Kidney (tissue), 14 donors: ENCODE measurements around the gene PHF13. TPM values are rescaled to one million over a fixed set of nuclear protein-coding genes. Genes with fewer than 3 reads are reported as not detected.

ENCODE experiments used
- DNase-seq, 5 donors: peaks; one replicate each; pipeline ENCODE4 v3.0.0-alpha.2; 2013 to 2020
- FAIRE-seq: peaks from 2 replicates; lab custom pipeline; 2012; peaks lifted over from hg19 to GRCh38; lab: Jason Lieb, UNC
- H3K27ac ChIP-seq, 2 donors: one replicate each; pipeline ENCODE4 v1.7.0; 2013; ENCODE audit warnings: low read depth in 2 of 2, low read length in 2 of 2, inconsistent platforms in 1 of 2
- H3K27me3 ChIP-seq: one replicate; pipeline ENCODE4 v1.7.1; 2013; ENCODE audit warnings: low read length, inconsistent platforms; ENCODE audit not compliant: control insufficient read depth, insufficient read depth
- H3K36me3 ChIP-seq, 3 donors: one replicate each; pipeline versions ENCODE4 v1.7.0 to v1.7.1; 2013; ENCODE audit warnings: low read length in 3 of 3, control low read depth in 1 of 3, inconsistent platforms in 1 of 3; ENCODE audit not compliant: insufficient read depth in 3 of 3, control insufficient read depth in 2 of 3
- H3K4me1 ChIP-seq, 3 donors: one replicate each; pipeline versions ENCODE4 v1.7.0 to v1.7.1; 2013; ENCODE audit warnings: low read length in 3 of 3, inconsistent platforms in 1 of 3, low read depth in 1 of 3; ENCODE audit not compliant: control insufficient read depth in 2 of 3, insufficient read depth in 2 of 3
- H3K4me3 ChIP-seq, 3 donors: one replicate each; pipeline versions ENCODE4 v1.7.0 to v1.8.1; 2013; ENCODE audit warnings: low read length in 3 of 3, control low read depth in 1 of 3, inconsistent platforms in 1 of 3
- H3K9ac ChIP-seq, 3 donors: one replicate each; pipeline versions ENCODE4 v1.7.0 to v1.7.1; 2013; ENCODE audit warnings: low read length in 3 of 3, control low read depth in 1 of 3, inconsistent platforms in 1 of 3
- H3K9me3 ChIP-seq, 3 donors: one replicate each; pipeline versions ENCODE4 v1.7.0 to v1.7.1; 2013; ENCODE audit warnings: low read length in 3 of 3, control low read depth in 1 of 3, inconsistent platforms in 1 of 3; ENCODE audit not compliant: control insufficient read depth in 2 of 3, insufficient read depth in 1 of 3
- intact Hi-C: fragments of 100-400 bp; cut with DNase I; formaldehyde crosslinking; loops from one replicate; pipeline ENCODE4 v1.11.1; 2022
- polyA plus RNA-seq: library from polyadenylated mRNA; stranded (reverse); fragments of 350-450 nt; fragmentation: Illumina TruSeq; extraction: RNeasy Lipid Tissue Mini Kit (QIAGEN cat#74804); gene quantifications from one replicate; pipeline ENCODE4 v1.2.3, GENCODE V29; 2014; ENCODE audit warnings: low read depth, low replicate concordance; ENCODE audit not compliant: insufficient read depth
- total RNA-seq: library from RNA; stranded (reverse); fragmentation: NEBNext Ultra II Directional; extraction: Animal tissue kit (Norgen Biotek cat#: 25700); gene quantifications from one replicate; pipeline ENCODE4 v1.2.1, GENCODE V29; 2021
- TF ChIP-seq, protein P1 (sequence below): IDR thresholded peaks from 3 replicates; pipeline ENCODE4 v1.5.1; 2012; ENCODE audit warnings: mild to moderate bottlenecking, moderate library complexity, borderline replicate concordance; ENCODE audit not compliant: insufficient read depth; ENCODE audit errors: extremely low read depth
- donor health status: control.
- donor health status: control.
- donor health status: control.
- donor health status: control.
- donor health status: control.
- donor health status: DM: yes; HTN: yes; CAD: no.
- donor health status: Normal renal cell carcinoma (clear cell type).

The PHF13 gene
- total and polyA plus RNA-seq, 2 donors from 2014 or later, result 6.0 to 11.0 TPM

DNA sequence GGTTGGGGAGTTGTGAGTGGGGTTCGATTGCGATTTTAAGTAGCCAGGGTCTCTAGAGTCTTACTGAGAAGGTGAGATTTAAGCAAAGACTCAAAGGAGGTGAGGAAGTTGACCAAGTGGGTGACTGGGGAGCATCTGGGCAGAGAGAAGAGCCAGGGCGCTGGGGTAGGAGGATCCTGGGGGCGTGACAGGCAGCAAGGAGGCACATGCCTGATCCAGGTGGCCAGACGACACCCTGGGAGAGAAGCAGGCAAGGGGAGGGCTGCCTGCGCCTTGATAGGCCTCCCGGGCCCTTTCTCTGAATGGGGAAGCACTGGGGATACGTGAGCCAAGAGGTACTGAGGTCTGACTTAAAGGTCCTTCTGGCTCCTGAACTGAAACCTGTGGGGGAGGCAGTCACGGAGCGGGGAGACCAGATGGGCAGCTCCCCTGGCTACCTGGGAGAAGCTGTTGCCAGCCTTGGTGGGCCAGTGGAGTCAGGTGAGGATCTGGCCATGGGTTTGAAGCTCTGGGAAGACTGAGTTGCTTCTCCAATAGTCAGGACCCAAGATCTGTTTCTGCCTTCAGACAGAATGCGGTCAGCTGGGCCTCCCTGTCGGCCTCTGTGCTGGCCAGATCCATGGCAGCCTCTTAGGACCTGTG, 28.3 kb upstream of the PHF13 start:
- no peak for DNase-seq
- Histone ChIP-seq H3K4me3 (no peak overlapping the region), H3K9me3 (no peaks in the 10 kb centered on the region), H3K4me1 (peaks cover 0 to 26% (median 16%) of the 10 kb centered on the region in 3 donors), H3K27ac (no peak overlapping the region), H3K36me3 (peaks cover 2 to 15% (median 14%) of the 10 kb centered on the region in 3 donors), H3K9ac (no peak overlapping the region), H3K27me3 (no peaks in the 10 kb centered on the region)
- intact Hi-C loops, result no loop called here
- no peak for FAIRE-seq
- TF ChIP-seq, protein P1, sequence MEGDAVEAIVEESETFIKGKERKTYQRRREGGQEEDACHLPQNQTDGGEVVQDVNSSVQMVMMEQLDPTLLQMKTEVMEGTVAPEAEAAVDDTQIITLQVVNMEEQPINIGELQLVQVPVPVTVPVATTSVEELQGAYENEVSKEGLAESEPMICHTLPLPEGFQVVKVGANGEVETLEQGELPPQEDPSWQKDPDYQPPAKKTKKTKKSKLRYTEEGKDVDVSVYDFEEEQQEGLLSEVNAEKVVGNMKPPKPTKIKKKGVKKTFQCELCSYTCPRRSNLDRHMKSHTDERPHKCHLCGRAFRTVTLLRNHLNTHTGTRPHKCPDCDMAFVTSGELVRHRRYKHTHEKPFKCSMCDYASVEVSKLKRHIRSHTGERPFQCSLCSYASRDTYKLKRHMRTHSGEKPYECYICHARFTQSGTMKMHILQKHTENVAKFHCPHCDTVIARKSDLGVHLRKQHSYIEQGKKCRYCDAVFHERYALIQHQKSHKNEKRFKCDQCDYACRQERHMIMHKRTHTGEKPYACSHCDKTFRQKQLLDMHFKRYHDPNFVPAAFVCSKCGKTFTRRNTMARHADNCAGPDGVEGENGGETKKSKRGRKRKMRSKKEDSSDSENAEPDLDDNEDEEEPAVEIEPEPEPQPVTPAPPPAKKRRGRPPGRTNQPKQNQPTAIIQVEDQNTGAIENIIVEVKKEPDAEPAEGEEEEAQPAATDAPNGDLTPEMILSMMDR, result no peak

GRCh38 chr1:6585841-6586240, 27.7 kb upstream of the PHF13 start:
- peaks cover 2 to 17% (median 16%) of the 10 kb centered on the region in 3 donors for H3K36me3 ChIP-seq
- intact Hi-C loops, result no loop called here
- no peaks in the 10 kb centered on the region for H3K27me3 ChIP-seq
- H3K9ac ChIP-seq, result no peak overlapping the region
- no peak for FAIRE-seq
- TF ChIP-seq, protein P1, result no peak
- H3K27ac ChIP-seq, result no peak overlapping the region
- no peak overlapping the region for H3K4me3 ChIP-seq
- DNase-seq, result no peak
- no peaks in the 10 kb centered on the region for H3K9me3 ChIP-seq
- H3K4me1 ChIP-seq, result peaks cover 0 to 21% (median 15%) of the 10 kb centered on the region in 3 donors

- H3K27me3 ChIP-seq, result no peaks in the 10 kb centered on the region
- H3K9ac ChIP-seq, result no peak overlapping the region
- no peak overlapping the region for H3K4me3 ChIP-seq
- intact Hi-C loops, result no loop called here
- H3K4me1 ChIP-seq, result peaks cover 0 to 16% (median 9%) of the 10 kb centered on the region in 3 donors
- no peak overlapping the region for H3K27ac ChIP-seq
- TF ChIP-seq, protein P1, result no peak
- no peak for DNase-seq
- H3K9me3 ChIP-seq, result no peaks in the 10 kb centered on the region
- H3K36me3 ChIP-seq, result peaks cover 2 to 20% (median 16%) of the 10 kb centered on the region in 3 donors
- FAIRE-seq, result no peak
Observed at GRCh38 chr1:6586404-6586816, 27.1 kb upstream of the PHF13 start.
